Measurements from ENCODE around the gene ISYNA1.
A peak's percentile ranks its signal among the peaks of the same experiment; 100 is the strongest.

ISYNA1 gene

GRCh38 chr19:18390065-18390907, 47.6 kb downstream of the ISYNA1 start:
- H3K4me2 ChIP-seq (ENCODE audit: low read depth, low read length, poor library complexity, severe bottlenecking): no peak overlapping the region
- no peaks in the 10 kb centered on the region for H4K20me1 ChIP-seq (ENCODE audit: insufficient read depth, low read length, poor library complexity, severe bottlenecking)
- H3K9me2 ChIP-seq (replicated peaks; ENCODE audit: low read depth, low read length): no peaks in the 10 kb centered on the region
- H3K36me3 ChIP-seq (ENCODE audit: insufficient read depth, low read length): no peaks in the 10 kb centered on the region
- no peaks in the 10 kb centered on the region for H3F3A ChIP-seq (ENCODE audit: low read depth)
- no peak overlapping the region for H2AFZ ChIP-seq (ENCODE audit: low read length)
- no peak for TF ChIP-seq CTCF (conservative IDR thresholded peaks at IDR 0.05; ENCODE audit: low read length)
- no peak for TF ChIP-seq EZH2phosphoT487 (IDR thresholded peaks at IDR 0.05; ENCODE audit: borderline replicate concordance)
- no peaks in the 10 kb centered on the region for H3K4me1 ChIP-seq (ENCODE audit: insufficient read depth, low read length, poor library complexity, severe bottlenecking)
- H3K79me2 ChIP-seq (ENCODE audit: insufficient read depth, low read length): no peaks in the 10 kb centered on the region
- H3K27me3 ChIP-seq (ENCODE audit: insufficient read depth, low read length, poor library complexity, severe bottlenecking): no peaks in the 10 kb centered on the region
- no peak overlapping the region for H3K4me3 ChIP-seq (ENCODE audit: low read length, poor library complexity, severe bottlenecking)
- H3K9me3 ChIP-seq (ENCODE audit: insufficient read depth, low read depth, low read length): no peaks in the 10 kb centered on the region
- no peak overlapping the region for H3K9ac ChIP-seq (ENCODE audit: low read depth, low read length, poor library complexity, severe bottlenecking)

- no peaks in the 10 kb centered on the region for H4K20me1 ChIP-seq (ENCODE audit: insufficient read depth, low read length, poor library complexity, severe bottlenecking)
- H3K9me3 ChIP-seq (ENCODE audit: insufficient read depth, low read depth, low read length): no peaks in the 10 kb centered on the region
- no peaks in the 10 kb centered on the region for H3K79me2 ChIP-seq (ENCODE audit: insufficient read depth, low read length)
- no peaks in the 10 kb centered on the region for H3K36me3 ChIP-seq (ENCODE audit: insufficient read depth, low read length)
- no peaks in the 10 kb centered on the region for H3F3A ChIP-seq (ENCODE audit: low read depth)
- H3K27me3 ChIP-seq (ENCODE audit: insufficient read depth, low read length, poor library complexity, severe bottlenecking): no peaks in the 10 kb centered on the region
- no peak overlapping the region for H3K9ac ChIP-seq (ENCODE audit: low read depth, low read length, poor library complexity, severe bottlenecking)
- no peak overlapping the region for H3K4me2 ChIP-seq (ENCODE audit: low read depth, low read length, poor library complexity, severe bottlenecking)
- H3K4me3 ChIP-seq (ENCODE audit: low read length, poor library complexity, severe bottlenecking): no peak overlapping the region
- no peaks in the 10 kb centered on the region for H3K9me2 ChIP-seq (replicated peaks; ENCODE audit: low read depth, low read length)
- no peak overlapping the region for H2AFZ ChIP-seq (ENCODE audit: low read length)
- H3K4me1 ChIP-seq (ENCODE audit: insufficient read depth, low read length, poor library complexity, severe bottlenecking): no peaks in the 10 kb centered on the region
- no peak for TF ChIP-seq CTCF (conservative IDR thresholded peaks at IDR 0.05; ENCODE audit: low read length)
- no peak for TF ChIP-seq EZH2phosphoT487 (IDR thresholded peaks at IDR 0.05; ENCODE audit: borderline replicate concordance)
These were observed 48.2 kb downstream of the ISYNA1 start for GRCh38 chr19:18389726-18390064.

DNA sequence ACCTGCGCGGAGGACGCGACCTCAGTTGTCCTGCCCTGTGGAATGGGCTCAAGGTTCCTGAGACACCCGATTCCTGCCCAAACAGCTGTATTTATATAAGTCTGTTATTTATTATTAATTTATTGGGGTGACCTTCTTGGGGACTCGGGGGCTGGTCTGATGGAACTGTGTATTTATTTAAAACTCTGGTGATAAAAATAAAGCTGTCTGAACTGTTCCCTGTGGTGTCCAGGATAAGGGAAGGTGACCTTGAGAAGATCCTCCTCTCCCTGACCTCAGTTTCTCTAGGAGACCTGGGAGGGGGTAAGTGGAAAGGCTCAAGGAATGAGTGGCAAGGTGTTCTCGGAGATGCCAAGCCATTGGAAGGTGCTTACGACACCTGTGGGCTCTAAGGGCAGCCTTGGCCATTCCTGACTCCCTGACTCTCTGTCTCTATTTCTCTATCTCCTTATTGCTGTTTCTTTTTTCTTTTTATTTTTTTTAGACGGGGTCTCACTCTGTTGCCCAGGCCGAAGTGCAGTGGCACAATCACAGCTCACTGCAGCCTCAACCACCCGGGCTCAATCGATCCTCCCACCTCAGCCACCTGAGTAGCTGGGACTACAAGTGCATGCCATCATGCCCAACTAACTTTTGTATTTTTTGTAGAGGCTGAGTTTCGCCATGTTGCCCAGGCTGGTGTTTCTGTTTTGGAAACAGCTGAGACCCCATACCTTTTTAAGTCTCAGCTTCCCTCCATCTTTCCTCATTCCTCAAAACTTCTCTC, 48.8 kb downstream of the ISYNA1 start:
- no peaks in the 10 kb centered on the region for H3K36me3 ChIP-seq (ENCODE audit: insufficient read depth, low read length)
- H2AFZ ChIP-seq (ENCODE audit: low read length): peak overlapping the region; percentile 76; the same call in 1 of the 2 replicates
- H3K79me2 ChIP-seq (ENCODE audit: insufficient read depth, low read length): no peaks in the 10 kb centered on the region
- no peaks in the 10 kb centered on the region for H4K20me1 ChIP-seq (ENCODE audit: insufficient read depth, low read length, poor library complexity, severe bottlenecking)
- peak overlapping the region; percentile 55 for H3K4me2 ChIP-seq (ENCODE audit: low read depth, low read length, poor library complexity, severe bottlenecking)
- H3F3A ChIP-seq (ENCODE audit: low read depth): no peaks in the 10 kb centered on the region
- H3K9me3 ChIP-seq (ENCODE audit: insufficient read depth, low read depth, low read length): no peaks in the 10 kb centered on the region
- H3K4me3 ChIP-seq (ENCODE audit: low read length, poor library complexity, severe bottlenecking): peak overlapping the region; percentile 50
- TF ChIP-seq EZH2phosphoT487 (IDR thresholded peaks at IDR 0.05; ENCODE audit: borderline replicate concordance) (no peak), CTCF (conservative IDR thresholded peaks at IDR 0.05; ENCODE audit: low read length) (no peak)
- no peaks in the 10 kb centered on the region for H3K9me2 ChIP-seq (replicated peaks; ENCODE audit: low read depth, low read length)
- no peak overlapping the region for H3K9ac ChIP-seq (ENCODE audit: low read depth, low read length, poor library complexity, severe bottlenecking)
- H3K27me3 ChIP-seq (ENCODE audit: insufficient read depth, low read length, poor library complexity, severe bottlenecking): no peaks in the 10 kb centered on the region
- no peaks in the 10 kb centered on the region for H3K4me1 ChIP-seq (ENCODE audit: insufficient read depth, low read length, poor library complexity, severe bottlenecking)

Data from Loucy (cell line).